Endothelial cell of umbilical vein (primary cell): ENCODE measurements around the gene ELMO1. TPM values are rescaled to one million over a fixed set of nuclear protein-coding genes. Genes with fewer than 3 reads are reported as not detected.

Source experiments
- BruUV-seq: library from RNA; stranded (reverse); fragments of 400-500 nt; replicated peaks from 2 replicates; lab custom pipeline; 2021; lab: Mats Ljungman, UMichigan
- CTCF ChIA-PET: fragments of 300-600, 350-600 bp; sonication (Branson Sonifier 250); formaldehyde crosslinking; loops from one replicate; lab custom pipeline; 2021; ENCODE audit warnings: antibody characterized with exemption, inconsistent platforms; lab: Charles Lee
- POLR2A ChIA-PET: fragments of 300-600, 350-600 bp; sonication (Branson Sonifier 250); formaldehyde crosslinking; loops from one replicate; lab custom pipeline; 2021; ENCODE audit warnings: antibody characterized with exemption, inconsistent platforms; lab: Charles Lee
- DNase-seq: peaks from one replicate; pipeline ENCODE4 v3.0.0-alpha.2; 2011; ENCODE audit warnings: low read depth, low spot score
- FAIRE-seq: peaks from 2 replicates; lab custom pipeline; 2011; peaks lifted over from hg19 to GRCh38; lab: Jason Lieb, UNC
- H2AFZ ChIP-seq: 2 replicates; pipeline ENCODE4 v1.6.0; 2012; ENCODE audit warnings: low read depth, low read length, control low read depth, inconsistent platforms
- H3K27ac ChIP-seq: 2 replicates; pipeline ENCODE4 v1.5.1; 2011; ENCODE audit warnings: low read depth, mild to moderate bottlenecking, control low read depth, low read length, moderate library complexity; ENCODE audit not compliant: insufficient read depth
- H3K27me3 ChIP-seq, 2 experiments: 2 replicates each; pipeline versions ENCODE4 v1.6.0 to v1.6.1; 2011; ENCODE audit warnings: low read length in 2 of 2, mixed read lengths in 1 of 2; ENCODE audit not compliant: control insufficient read depth in 2 of 2, insufficient read depth in 2 of 2
- H3K36me3 ChIP-seq, 2 experiments: 2 replicates in 1 of 2; 3 replicates in 1 of 2; pipeline ENCODE4 v1.5.1; 2011; ENCODE audit warnings: low read length in 2 of 2, mild to moderate bottlenecking in 1 of 2, moderate library complexity in 1 of 2; ENCODE audit not compliant: control insufficient read depth in 2 of 2, insufficient read depth in 2 of 2; ENCODE audit errors: extremely low read depth in 1 of 2
- H3K4me1 ChIP-seq: 3 replicates; pipeline ENCODE4 v1.5.1; 2011; ENCODE audit warnings: mild to moderate bottlenecking, low read length; ENCODE audit not compliant: control insufficient read depth, insufficient read depth; ENCODE audit errors: extremely low read depth
- H3K4me2 ChIP-seq: 2 replicates; pipeline ENCODE4 v1.6.1; 2011; ENCODE audit warnings: low read length, control low read depth, mixed read lengths; ENCODE audit not compliant: insufficient read depth
- H3K4me3 ChIP-seq, 3 experiments: fragments of 200-600 bp in 1 of 3; sonication (generic), shearing (Covaris generic) in 1 of 3; replicated peaks in 1 of 3; 2 replicates each; pipeline ENCODE4 v1.5.1; 2011 to 2016; ENCODE audit warnings: control low read depth in 3 of 3, low read length in 3 of 3, mild to moderate bottlenecking in 2 of 3, inconsistent platforms in 1 of 3, low read depth in 1 of 3, moderate library complexity in 1 of 3; ENCODE audit not compliant: insufficient read depth in 1 of 3
- H3K79me2 ChIP-seq: 2 replicates; pipeline ENCODE4 v1.6.0; 2012; ENCODE audit warnings: low read length, inconsistent platforms; ENCODE audit not compliant: control insufficient read depth, insufficient read depth
- H3K9ac ChIP-seq: replicated peaks from 2 replicates; pipeline ENCODE3; 2011; ENCODE audit warnings: low read length, control low read depth; ENCODE audit not compliant: insufficient read depth; ENCODE audit errors: extremely low read depth
- H3K9me1 ChIP-seq: replicated peaks from 3 replicates; pipeline ENCODE4 v1.6.0; 2011; ENCODE audit warnings: mild to moderate bottlenecking, low read length; ENCODE audit not compliant: control insufficient read depth, insufficient read depth; ENCODE audit errors: extremely low read depth
- H3K9me3 ChIP-seq: replicated peaks from 2 replicates; pipeline ENCODE4 v1.5.1; 2012; ENCODE audit warnings: low read length, inconsistent platforms; ENCODE audit not compliant: control insufficient read depth, insufficient read depth
- H4K20me1 ChIP-seq: replicated peaks from 2 replicates; pipeline ENCODE3; 2011; ENCODE audit warnings: mild to moderate bottlenecking, low read length; ENCODE audit not compliant: control insufficient read depth, insufficient read depth; ENCODE audit errors: extremely low read depth
- CTCF ChIP-seq, 2 donors: IDR thresholded peaks; 1 replicate in 1 of 2; 2 replicates in 1 of 2; pipeline ENCODE4 v1.5.1; 2011; ENCODE audit warnings: low read length in 2 of 2, mild to moderate bottlenecking in 2 of 2, moderate library complexity in 2 of 2, control low read depth in 1 of 2, inconsistent platforms in 1 of 2, low read depth in 1 of 2; ENCODE audit not compliant: insufficient read depth in 1 of 2; ENCODE audit errors: extremely low read depth in 1 of 2
- EZH2 ChIP-seq: IDR thresholded peaks from 2 replicates; pipeline ENCODE4 v1.6.1; 2012; ENCODE audit warnings: borderline replicate concordance, low read depth, mild to moderate bottlenecking, moderate library complexity, low read length, inconsistent platforms; ENCODE audit not compliant: severe bottlenecking
- FOS ChIP-seq: IDR thresholded peaks from 2 replicates; pipeline ENCODE4 v1.6.1; 2011; ENCODE audit warnings: mild to moderate bottlenecking, low read length, moderate library complexity, borderline replicate concordance; ENCODE audit not compliant: insufficient read depth
- GATA2 ChIP-seq: IDR thresholded peaks from 2 replicates; pipeline ENCODE4 v1.7.0; 2011; ENCODE audit warnings: low read depth, mild to moderate bottlenecking, moderate library complexity, mixed read lengths, low read length; ENCODE audit not compliant: insufficient read length, insufficient read depth
- JUN ChIP-seq: IDR thresholded peaks from 2 replicates; pipeline ENCODE4 v1.6.1; 2011; ENCODE audit warnings: borderline replicate concordance, low read depth; ENCODE audit not compliant: insufficient read length, insufficient read depth
- MAX ChIP-seq: IDR thresholded peaks from 2 replicates; pipeline ENCODE4 v1.6.1; 2011; ENCODE audit not compliant: insufficient read depth, insufficient read length
- MYC ChIP-seq: IDR thresholded peaks from one replicate; pipeline ENCODE4 v1.6.1; 2011; ENCODE audit warnings: mild to moderate bottlenecking, low read depth, low read length
- POLR2A ChIP-seq: IDR thresholded peaks from 2 replicates; pipeline ENCODE4 v1.6.1; 2012; ENCODE audit warnings: low read depth, mild to moderate bottlenecking, control low read depth, low read length
- POLR2AphosphoS5 ChIP-seq: IDR thresholded peaks from 2 replicates; pipeline ENCODE4 v1.6.1; 2012; ENCODE audit warnings: low read depth, mild to moderate bottlenecking, control low read depth, low read length, moderate library complexity; ENCODE audit not compliant: insufficient read depth
- dilution Hi-C: fragments of 300-500 bp; cut with MboI; formaldehyde crosslinking; loops from one replicate; pipeline ENCODE4 v1.15.0; 2019; ENCODE audit warnings: low sequenced_read_pairs; ENCODE audit not compliant: extremely low pct_ligation_motif_present
- intact Hi-C: fragments of 100-400 bp; cut with micrococcal nuclease; formaldehyde crosslinking; loops from one replicate; pipeline ENCODE4 v1.10.0; 2022
- polyA plus RNA-seq, 4 experiments: library from polyadenylated mRNA; depleted of rRNA in 3 of 4; stranded (reverse) in 3 of 4; unstranded in 1 of 4; fragments of >200 nt; gene quantifications; 2 replicates each; pipeline versions ENCODE4 v1.2.1 to v1.2.3, GENCODE V29; 2011 to 2012; ENCODE audit warnings: missing spikeins in 1 of 4
- total RNA-seq: library from RNA; stranded (reverse); gene quantifications from 2 replicates; pipeline ENCODE4 v1.2.3, GENCODE V29; 2021

ELMO1 gene
- total and polyA plus RNA-seq, 2 donors (not counting 3 experiments of a cell fraction or from before 2014, with no cell fraction given), result 17.0 to 30.6 TPM

GRCh38 chr7:36928718-36929117 is 519.9 kb downstream of the ELMO1 start:
- CTCF ChIA-PET, result interaction anchor here (1.3 kb wide), 1 partner anchor 13 kb away, joined by 3 read pairs; no protein-coding TSS in a partner anchor
- POLR2A ChIA-PET, result no interaction called here
- Histone ChIP-seq H3K27me3 (no peaks in the 10 kb centered on the region), H3K9me1 (no peaks in the 10 kb centered on the region), H3K4me3 (no peak overlapping the region), H4K20me1 (no peaks in the 10 kb centered on the region), H3K79me2 (no peaks in the 10 kb centered on the region), H3K9me3 (no peaks in the 10 kb centered on the region), H3K9ac (no peak overlapping the region), H3K27ac (no peak overlapping the region), H3K4me2 (no peak overlapping the region), H2AFZ (no peak overlapping the region), H3K36me3 (no peaks in the 10 kb centered on the region), H3K4me1 (no peaks in the 10 kb centered on the region)
- BruUV-seq, result no TSS peak
- TF ChIP-seq MYC (no peak), FOS (no peak), GATA2 (no peak), MAX (no peak), EZH2 (no peak), POLR2AphosphoS5 (no peak), POLR2A (no peak), CTCF (IDR thresholded peaks at IDR 0.05; ENCODE audit: extremely low read depth in 1 of 2, insufficient read depth in 1 of 2, low read depth in 1 of 2, low read length in 2 of 2) (no peak), JUN (no peak)
- intact Hi-C loops, result no loop called here
- dilution Hi-C loops, result no loop called here
- FAIRE-seq, result no peak
- no peak for DNase-seq
